Caco-2 (cell line): ENCODE data around the gene CLEC10A. TPM values are rescaled to one million over a fixed set of nuclear protein-coding genes. Genes with fewer than 3 reads are reported as not detected.

Experiments used
- BruUV-seq: library from RNA; stranded (reverse); fragments of 400-500 nt; replicated peaks from 2 replicates; lab custom pipeline; 2021; lab: Mats Ljungman, UMichigan
- CTCF ChIA-PET: fragments of 300-600 bp; sonication (Branson Sonifier 250); formaldehyde crosslinking; loops from one replicate; lab custom pipeline; 2022; ENCODE audit warnings: antibody characterized with exemption; lab: Charles Lee
- POLR2A ChIA-PET: fragments of 300-600 bp; sonication (Branson Sonifier 250); formaldehyde crosslinking; loops from one replicate; lab custom pipeline; 2022; ENCODE audit warnings: antibody characterized with exemption; lab: Charles Lee
- DNase-seq, 2 experiments: peaks; one replicate each; pipeline versions ENCODE4 v3.0.0 to v3.0.0-alpha.2; 2020 to 2022
- H3K27me3 ChIP-seq: replicated peaks from 2 replicates; pipeline ENCODE4 v1.6.0; 2011; ENCODE audit warnings: low read length; ENCODE audit not compliant: control insufficient read depth, insufficient read depth
- H3K36me3 ChIP-seq: 2 replicates; pipeline ENCODE4 v1.5.1; 2011; ENCODE audit warnings: low read length; ENCODE audit not compliant: control insufficient read depth, insufficient read depth
- H3K4me1 ChIP-seq: fragments of 250-450 bp; sonication (Bioruptor Pico); 2 replicates; pipeline ENCODE4 v1.5.1; 2020; ENCODE audit warnings: mild to moderate bottlenecking
- H3K4me3 ChIP-seq: 2 replicates; pipeline ENCODE4 v1.5.1; 2011; ENCODE audit warnings: low read depth, mild to moderate bottlenecking, control low read depth, low read length
- H3K9me3 ChIP-seq: fragments of 250-450 bp; sonication (Bioruptor Pico); 2 replicates; pipeline ENCODE4 v1.5.1; 2020; ENCODE audit warnings: mild to moderate bottlenecking, moderate library complexity
- H3K27ac Mint-ChIP-seq: one replicate; pipeline ENCODE4 v1.8.0; 2022; ENCODE audit warnings: mixed read lengths; ENCODE audit not compliant: unreplicated experiment
- H3K27me3 Mint-ChIP-seq: one replicate; pipeline ENCODE4 v1.8.0; 2022; ENCODE audit warnings: mixed read lengths; ENCODE audit not compliant: insufficient read depth, unreplicated experiment
- H3K36me3 Mint-ChIP-seq: one replicate; pipeline ENCODE4 v1.8.0; 2022; ENCODE audit warnings: mild to moderate bottlenecking, mixed read lengths; ENCODE audit not compliant: insufficient read depth, unreplicated experiment
- H3K4me1 Mint-ChIP-seq: one replicate; pipeline ENCODE4 v1.8.0; 2022; ENCODE audit warnings: low read depth, mixed read lengths; ENCODE audit not compliant: unreplicated experiment
- H3K4me3 Mint-ChIP-seq: one replicate; pipeline ENCODE4 v1.8.0; 2022; ENCODE audit warnings: mild to moderate bottlenecking, moderate library complexity, mixed read lengths; ENCODE audit not compliant: unreplicated experiment
- H3K9me3 Mint-ChIP-seq: one replicate; pipeline ENCODE4 v1.8.0; 2022; ENCODE audit warnings: mixed read lengths; ENCODE audit not compliant: unreplicated experiment
- intact Hi-C: fragments of 100-400 bp; cut with micrococcal nuclease; formaldehyde crosslinking; loops from one replicate; pipeline ENCODE4 v1.10.0; 2022; ENCODE audit not compliant: unreplicated experiment
- total RNA-seq: library from RNA; stranded (reverse); gene quantifications from 2 replicates; pipeline ENCODE4 v1.2.3, GENCODE V29; 2022
- TF ChIP-seq, protein P1 (sequence below), 2 experiments: fragments of 200-600 bp in 1 of 2; IDR thresholded peaks; 1 replicate in 1 of 2; 2 replicates in 1 of 2; pipeline versions ENCODE4 v1.5.1 to v1.8.0; 2011 to 2022; ENCODE audit warnings: antibody characterized with exemption in 1 of 2, control low read depth in 1 of 2, inconsistent platforms in 1 of 2, low read depth in 1 of 2, low read length in 1 of 2, mild to moderate bottlenecking in 1 of 2, moderate library complexity in 1 of 2; ENCODE audit not compliant: insufficient read depth in 1 of 2, severe bottlenecking in 1 of 2, unreplicated experiment in 1 of 2

The CLEC10A gene
- total RNA-seq, 1 experiment from 2014 or later, result not detected

DNA sequence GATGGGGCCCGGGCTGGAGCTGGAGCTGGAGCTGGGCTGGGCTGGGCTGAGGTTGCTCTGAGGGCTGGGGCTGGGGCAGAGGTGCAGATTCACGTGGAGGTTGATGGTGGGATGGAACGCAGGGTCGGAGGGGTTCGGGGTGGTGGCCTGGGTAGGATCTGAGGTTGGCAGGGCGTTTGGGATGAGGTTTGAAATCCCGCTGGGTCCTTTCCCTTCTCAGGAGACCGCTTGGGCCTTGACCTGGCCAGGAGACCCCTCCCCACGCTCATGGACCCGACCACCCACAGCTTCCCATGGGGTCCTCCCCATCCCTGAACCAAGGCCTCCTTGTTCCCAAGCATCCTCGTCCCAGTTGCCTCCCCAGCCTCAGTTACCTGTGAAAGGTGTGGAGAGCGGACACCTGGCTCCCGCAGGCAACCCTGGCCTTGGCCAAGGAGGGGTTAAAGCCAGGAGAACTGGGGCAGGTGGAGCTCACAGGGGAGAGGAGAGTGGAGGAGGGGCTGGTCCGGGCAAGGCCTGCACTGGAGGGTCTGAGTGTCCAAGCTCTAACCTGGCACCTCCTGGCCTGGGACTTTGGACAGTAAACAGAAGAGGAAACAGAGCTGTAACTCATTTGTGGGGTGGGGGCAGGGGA is 34.3 kb upstream of the CLEC10A start, which contains the start of gene ASGR2:
Gene ASGR2 (minus strand): TSS at position 582 of the 634 bp plus-strand sequence. CDS start 582 bp downstream, outside the sequence.
- no TSS peak for BruUV-seq
- H3K36me3 Mint-ChIP-seq, result no peaks in the 10 kb centered on the region
- H3K4me3 Mint-ChIP-seq, result peak within 1 kb of the TSS; percentile 58
- peak; percentile 71 to 86 for DNase-seq
- TF ChIP-seq, protein P1, sequence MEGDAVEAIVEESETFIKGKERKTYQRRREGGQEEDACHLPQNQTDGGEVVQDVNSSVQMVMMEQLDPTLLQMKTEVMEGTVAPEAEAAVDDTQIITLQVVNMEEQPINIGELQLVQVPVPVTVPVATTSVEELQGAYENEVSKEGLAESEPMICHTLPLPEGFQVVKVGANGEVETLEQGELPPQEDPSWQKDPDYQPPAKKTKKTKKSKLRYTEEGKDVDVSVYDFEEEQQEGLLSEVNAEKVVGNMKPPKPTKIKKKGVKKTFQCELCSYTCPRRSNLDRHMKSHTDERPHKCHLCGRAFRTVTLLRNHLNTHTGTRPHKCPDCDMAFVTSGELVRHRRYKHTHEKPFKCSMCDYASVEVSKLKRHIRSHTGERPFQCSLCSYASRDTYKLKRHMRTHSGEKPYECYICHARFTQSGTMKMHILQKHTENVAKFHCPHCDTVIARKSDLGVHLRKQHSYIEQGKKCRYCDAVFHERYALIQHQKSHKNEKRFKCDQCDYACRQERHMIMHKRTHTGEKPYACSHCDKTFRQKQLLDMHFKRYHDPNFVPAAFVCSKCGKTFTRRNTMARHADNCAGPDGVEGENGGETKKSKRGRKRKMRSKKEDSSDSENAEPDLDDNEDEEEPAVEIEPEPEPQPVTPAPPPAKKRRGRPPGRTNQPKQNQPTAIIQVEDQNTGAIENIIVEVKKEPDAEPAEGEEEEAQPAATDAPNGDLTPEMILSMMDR (IDR thresholded peaks at IDR 0.05; ENCODE audit: insufficient read depth in 1 of 2, low read depth in 1 of 2, low read length in 1 of 2, severe bottlenecking in 1 of 2, unreplicated experiment in 1 of 2), result no peak
- ChIA-PET CTCF (interaction anchor here (0.6 to 1.0 kb wide), 4 partner anchors 25 to 446 kb away, joined by 3 to 9 read pairs (median 5); no protein-coding TSS in a partner anchor), POLR2A (interaction anchor here (0.6 to 1.2 kb wide), 3 partner anchors 79 to 1181 kb away, joined by 3 to 4 read pairs (median 3); partner anchors contain the start of genes SLC16A13 and SLC25A35)
- no peaks in the 10 kb centered on the region for H3K9me3 Mint-ChIP-seq
- peaks cover 14% of the 10 kb centered on the region for H3K4me1 Mint-ChIP-seq
- Histone ChIP-seq H3K27me3 (no peaks in the 10 kb centered on the region), H3K36me3 (no peaks in the 10 kb centered on the region), H3K9me3 (no peaks in the 10 kb centered on the region), H3K4me1 (peaks cover 21% of the 10 kb centered on the region), H3K4me3 (peak within 1 kb of the TSS; percentile 28)
- intact Hi-C loops, result no loop called here
- no peak within 1 kb of the TSS for H3K27ac Mint-ChIP-seq
- no peaks in the 10 kb centered on the region for H3K27me3 Mint-ChIP-seq

DNA sequence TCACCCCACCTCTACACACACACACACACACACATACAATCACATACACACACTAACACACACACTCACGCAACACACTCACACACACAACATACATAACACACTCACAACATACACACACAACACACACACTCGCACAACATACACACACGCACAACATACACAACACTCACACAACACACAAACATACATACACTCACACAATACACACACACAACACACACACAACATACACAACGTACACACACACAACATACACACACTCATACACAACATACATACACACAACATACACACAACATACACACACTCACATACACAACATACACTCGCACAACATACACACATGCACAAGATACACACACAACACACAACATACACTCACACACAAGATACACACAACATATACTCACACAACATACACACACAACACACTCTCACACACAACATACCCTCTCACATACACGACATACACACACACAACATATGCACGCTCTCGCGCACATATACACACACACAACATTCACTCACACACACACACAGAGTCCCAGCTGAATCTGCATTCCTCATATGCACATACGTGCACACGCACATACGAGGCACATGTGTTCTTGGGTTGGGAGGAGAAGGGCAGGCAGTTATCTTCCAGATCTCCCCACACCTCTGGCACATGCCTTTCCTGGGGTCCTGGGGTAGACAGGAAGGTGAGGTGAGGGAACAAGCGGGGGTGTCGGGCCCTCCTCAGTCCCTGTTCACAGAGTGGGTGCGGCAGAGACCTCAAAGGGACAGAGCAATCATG is 33.4 kb upstream of the CLEC10A start:
- Histone ChIP-seq H3K9me3 (no peaks in the 10 kb centered on the region), H3K4me3 (peak overlapping the region; percentile 28), H3K4me1 (peaks cover 21% of the 10 kb centered on the region), H3K27me3 (no peaks in the 10 kb centered on the region), H3K36me3 (no peaks in the 10 kb centered on the region)
- Mint-ChIP-seq H3K27ac (no peak overlapping the region), H3K9me3 (no peaks in the 10 kb centered on the region), H3K27me3 (no peaks in the 10 kb centered on the region), H3K4me3 (no peak overlapping the region), H3K36me3 (no peaks in the 10 kb centered on the region), H3K4me1 (peaks cover 17% of the 10 kb centered on the region)
- ChIA-PET CTCF (interaction anchor here (0.6 kb wide), 1 partner anchor 447 kb away, joined by 3 read pairs; no protein-coding TSS in a partner anchor), POLR2A (no interaction called here)
- intact Hi-C loops, result no loop called here
- TF ChIP-seq, protein P1 (IDR thresholded peaks at IDR 0.05; ENCODE audit: insufficient read depth in 1 of 2, low read depth in 1 of 2, low read length in 1 of 2, severe bottlenecking in 1 of 2, unreplicated experiment in 1 of 2), result no peak
- DNase-seq, result no peak
- BruUV-seq, result no TSS peak

DNA sequence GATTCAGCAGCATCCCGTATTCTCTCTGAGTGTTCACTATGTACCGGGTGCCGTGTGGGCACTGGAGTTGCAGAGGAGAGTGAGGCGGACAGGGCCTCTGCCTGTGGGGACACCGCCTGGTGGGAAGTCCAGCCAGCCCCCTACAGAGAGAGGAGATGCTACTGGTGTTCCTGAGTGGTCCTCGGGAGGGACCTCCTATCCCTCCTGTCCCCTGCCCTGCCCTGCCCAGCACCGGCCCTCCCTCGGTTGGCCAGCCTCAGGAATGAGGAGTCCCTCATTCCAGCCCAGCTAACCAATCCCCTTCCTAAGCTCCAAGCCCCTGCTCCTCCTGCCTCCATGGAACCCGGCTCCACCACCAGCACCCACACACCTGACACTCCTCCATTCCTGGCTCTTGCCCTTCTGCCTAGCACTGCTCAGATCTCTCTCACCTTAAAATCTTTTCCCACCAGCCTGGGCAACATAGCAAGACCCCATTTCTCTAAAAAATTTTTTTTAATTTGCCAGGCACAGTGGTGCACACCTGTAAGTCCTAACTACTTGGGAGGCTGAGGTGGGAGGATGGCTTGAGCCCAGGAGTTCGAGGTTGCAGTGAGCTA is 32.6 kb upstream of the CLEC10A start:
- Histone ChIP-seq H3K4me3 (no peak overlapping the region), H3K4me1 (peaks cover 21% of the 10 kb centered on the region), H3K36me3 (no peaks in the 10 kb centered on the region; the same call in 1 of the 2 replicates), H3K27me3 (no peaks in the 10 kb centered on the region), H3K9me3 (no peaks in the 10 kb centered on the region)
- Mint-ChIP-seq H3K27ac (no peak overlapping the region), H3K4me3 (no peak overlapping the region), H3K4me1 (peaks cover 17% of the 10 kb centered on the region), H3K27me3 (no peaks in the 10 kb centered on the region), H3K9me3 (no peaks in the 10 kb centered on the region), H3K36me3 (no peaks in the 10 kb centered on the region)
- CTCF ChIA-PET, result no interaction called here
- DNase-seq, result no peak
- no TSS peak for BruUV-seq
- intact Hi-C loops, result no loop called here
- POLR2A ChIA-PET, result no interaction called here
- TF ChIP-seq, protein P1 (IDR thresholded peaks at IDR 0.05; ENCODE audit: insufficient read depth in 1 of 2, low read depth in 1 of 2, low read length in 1 of 2, severe bottlenecking in 1 of 2, unreplicated experiment in 1 of 2), result no peak
